WTC11 (cell line): ENCODE results near the gene SMAD3. TPM values are rescaled to one million over a fixed set of nuclear protein-coding genes. Genes with fewer than 3 reads are reported as not detected.

Experiments
- ATAC-seq: fragments of 200-7000 bp; cut with Tn5 transposase; 2 replicates; pipeline ENCODE4 v1.10.0; 2021; ENCODE audit warnings: mild to moderate bottlenecking, moderate library complexity
- CTCF ChIA-PET: fragments of 300-600 bp; sonication (Branson Sonifier 250); formaldehyde crosslinking; loops from one replicate; lab custom pipeline; 2021; ENCODE audit warnings: antibody characterized with exemption; lab: Charles Lee
- POLR2A ChIA-PET: fragments of 350-600 bp; sonication (Branson Sonifier 250); formaldehyde crosslinking; loops from one replicate; lab custom pipeline; 2021; ENCODE audit warnings: antibody characterized with exemption; lab: Charles Lee
- DNase-seq: peaks from one replicate; pipeline ENCODE4 v3.0.0; 2021; ENCODE audit warnings: low spot score
- H3K27ac Mint-ChIP-seq: 2 replicates; pipeline ENCODE4 v1.8.0; 2021; ENCODE audit warnings: mixed read lengths
- H3K27me3 Mint-ChIP-seq: 2 replicates; pipeline ENCODE4 v1.8.0; 2021; ENCODE audit warnings: low read depth, mild to moderate bottlenecking, moderate library complexity, mixed read lengths
- H3K36me3 Mint-ChIP-seq: 2 replicates; pipeline ENCODE4 v1.8.0; 2021; ENCODE audit warnings: mixed read lengths
- H3K4me1 Mint-ChIP-seq: 2 replicates; pipeline ENCODE4 v1.8.0; 2022; ENCODE audit warnings: mixed read lengths
- H3K4me3 Mint-ChIP-seq: 2 replicates; pipeline ENCODE4 v1.8.0; 2021; ENCODE audit warnings: mild to moderate bottlenecking, moderate library complexity, mixed read lengths
- H3K9me3 Mint-ChIP-seq: 2 replicates; pipeline ENCODE4 v1.8.0; 2021; ENCODE audit warnings: mixed read lengths
- ESRRA ChIP-seq: sonication (generic); formaldehyde crosslinking; IDR thresholded peaks from 2 replicates; pipeline ENCODE4 v1.8.1; 2022; ENCODE audit warnings: mild to moderate bottlenecking, missing genetic modification reagents, borderline replicate concordance
- TCF7 ChIP-seq: sonication (generic); formaldehyde crosslinking; IDR thresholded peaks from 2 replicates; pipeline ENCODE4 v1.8.0; 2022; ENCODE audit warnings: mild to moderate bottlenecking, low read depth, missing genetic modification reagents, moderate library complexity
- TEAD1 ChIP-seq: sonication (generic); formaldehyde crosslinking; IDR thresholded peaks from 2 replicates; pipeline ENCODE4 v1.8.0; 2022; ENCODE audit warnings: mild to moderate bottlenecking, missing genetic modification reagents
- ZNF219 ChIP-seq: sonication (generic); formaldehyde crosslinking; IDR thresholded peaks from 2 replicates; pipeline ENCODE4 v1.8.0; 2023; ENCODE audit warnings: missing genetic modification reagents, mild to moderate bottlenecking, borderline replicate concordance
- ZNF416 ChIP-seq: fragments of 250-450 bp; sonication (Bioruptor Pico); IDR thresholded peaks from 2 replicates; pipeline ENCODE4 v1.9.0; 2021; ENCODE audit warnings: mild to moderate bottlenecking, inconsistent platforms
- total RNA-seq: library from RNA; stranded (reverse); gene quantifications from 3 replicates; pipeline ENCODE4 v1.2.3, GENCODE V29; 2021
- TF ChIP-seq, protein P1 (sequence below): fragments of 250-450 bp; sonication (Bioruptor Pico); IDR thresholded peaks from 2 replicates; pipeline ENCODE4 v2.1.2; 2022; ENCODE audit warnings: mild to moderate bottlenecking, moderate library complexity
- TF ChIP-seq, protein P2 (sequence below): sonication (generic); formaldehyde crosslinking; IDR thresholded peaks from 2 replicates; pipeline ENCODE4 v1.8.1; 2022; ENCODE audit warnings: missing genetic modification reagents, borderline replicate concordance
- TF ChIP-seq, protein P3 (sequence below): sonication (generic); formaldehyde crosslinking; conservative IDR thresholded peaks from 2 replicates; pipeline ENCODE4 v1.8.1; 2023; ENCODE audit warnings: mild to moderate bottlenecking, low read depth, missing genetic modification reagents, moderate library complexity
- TF ChIP-seq, protein P4 (sequence below): sonication (generic); formaldehyde crosslinking; IDR thresholded peaks from 2 replicates; pipeline ENCODE4 v1.8.0; 2023; ENCODE audit warnings: missing genetic modification reagents, mild to moderate bottlenecking, borderline replicate concordance
- TF ChIP-seq, protein P5 (sequence below): sonication (generic); formaldehyde crosslinking; IDR thresholded peaks from 2 replicates; pipeline ENCODE4 v1.8.0; 2022; ENCODE audit warnings: missing genetic modification reagents

The SMAD3 gene
- total RNA-seq, 1 experiment from 2014 or later, result 34.6 TPM

DNA sequence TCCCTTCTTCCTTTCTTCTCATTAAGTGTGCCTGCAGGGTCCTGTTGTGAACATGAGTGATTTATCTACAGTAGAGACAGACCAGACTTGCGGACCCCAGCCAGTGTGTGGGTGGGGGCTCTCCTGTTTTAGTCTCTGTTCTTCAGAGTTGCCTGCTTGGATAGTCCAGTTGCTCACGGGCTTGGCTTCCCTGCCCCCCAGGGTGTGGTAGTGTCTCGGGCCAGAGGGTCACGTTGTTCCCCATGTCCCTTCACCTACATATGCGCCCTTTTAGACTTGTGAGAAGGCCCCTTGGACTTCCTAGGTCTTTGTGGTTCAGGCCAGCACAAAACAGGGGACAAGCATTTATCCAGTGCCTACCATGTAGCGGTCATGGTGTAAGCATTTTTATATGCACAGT lies 103.3 kb downstream of the SMAD3 start:
- ATAC-seq (no peak), DNase-seq (no peak)
- Mint-ChIP-seq H3K9me3 (no peaks in the 10 kb centered on the region), H3K27me3 (no peaks in the 10 kb centered on the region), H3K36me3 (peaks cover 22% of the 10 kb centered on the region), H3K4me1 (peaks cover 59% of the 10 kb centered on the region), H3K27ac (peak overlapping the region; percentile 20), H3K4me3 (no peak overlapping the region)
- ChIA-PET POLR2A (interaction anchor here (0.7 kb wide), 1 partner anchor 48 kb away, joined by 3 read pairs; no protein-coding TSS in a partner anchor), CTCF (no interaction called here)
- TF ChIP-seq, protein P1, sequence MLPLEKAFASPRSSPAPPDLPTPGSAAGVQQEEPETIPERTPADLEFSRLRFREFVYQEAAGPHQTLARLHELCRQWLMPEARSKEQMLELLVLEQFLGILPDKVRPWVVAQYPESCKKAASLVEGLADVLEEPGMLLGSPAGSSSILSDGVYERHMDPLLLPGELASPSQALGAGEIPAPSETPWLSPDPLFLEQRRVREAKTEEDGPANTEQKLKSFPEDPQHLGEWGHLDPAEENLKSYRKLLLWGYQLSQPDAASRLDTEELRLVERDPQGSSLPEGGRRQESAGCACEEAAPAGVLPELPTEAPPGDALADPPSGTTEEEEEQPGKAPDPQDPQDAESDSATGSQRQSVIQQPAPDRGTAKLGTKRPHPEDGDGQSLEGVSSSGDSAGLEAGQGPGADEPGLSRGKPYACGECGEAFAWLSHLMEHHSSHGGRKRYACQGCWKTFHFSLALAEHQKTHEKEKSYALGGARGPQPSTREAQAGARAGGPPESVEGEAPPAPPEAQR (CRISPR knock-in tag), result no peak
- no peak for TF ChIP-seq ZNF416
- TF ChIP-seq ESRRA (CRISPR knock-in tag), result no peak
- TF ChIP-seq, protein P2, sequence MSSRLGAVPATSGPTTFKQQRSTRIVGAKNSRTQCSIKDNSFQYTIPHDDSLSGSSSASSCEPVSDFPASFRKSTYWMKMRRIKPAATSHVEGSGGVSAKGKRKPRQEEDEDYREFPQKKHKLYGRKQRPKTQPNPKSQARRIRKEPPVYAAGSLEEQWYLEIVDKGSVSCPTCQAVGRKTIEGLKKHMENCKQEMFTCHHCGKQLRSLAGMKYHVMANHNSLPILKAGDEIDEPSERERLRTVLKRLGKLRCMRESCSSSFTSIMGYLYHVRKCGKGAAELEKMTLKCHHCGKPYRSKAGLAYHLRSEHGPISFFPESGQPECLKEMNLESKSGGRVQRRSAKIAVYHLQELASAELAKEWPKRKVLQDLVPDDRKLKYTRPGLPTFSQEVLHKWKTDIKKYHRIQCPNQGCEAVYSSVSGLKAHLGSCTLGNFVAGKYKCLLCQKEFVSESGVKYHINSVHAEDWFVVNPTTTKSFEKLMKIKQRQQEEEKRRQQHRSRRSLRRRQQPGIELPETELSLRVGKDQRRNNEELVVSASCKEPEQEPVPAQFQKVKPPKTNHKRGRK (CRISPR knock-in tag), result no peak
- TF ChIP-seq TEAD1, result no peak

DNA sequence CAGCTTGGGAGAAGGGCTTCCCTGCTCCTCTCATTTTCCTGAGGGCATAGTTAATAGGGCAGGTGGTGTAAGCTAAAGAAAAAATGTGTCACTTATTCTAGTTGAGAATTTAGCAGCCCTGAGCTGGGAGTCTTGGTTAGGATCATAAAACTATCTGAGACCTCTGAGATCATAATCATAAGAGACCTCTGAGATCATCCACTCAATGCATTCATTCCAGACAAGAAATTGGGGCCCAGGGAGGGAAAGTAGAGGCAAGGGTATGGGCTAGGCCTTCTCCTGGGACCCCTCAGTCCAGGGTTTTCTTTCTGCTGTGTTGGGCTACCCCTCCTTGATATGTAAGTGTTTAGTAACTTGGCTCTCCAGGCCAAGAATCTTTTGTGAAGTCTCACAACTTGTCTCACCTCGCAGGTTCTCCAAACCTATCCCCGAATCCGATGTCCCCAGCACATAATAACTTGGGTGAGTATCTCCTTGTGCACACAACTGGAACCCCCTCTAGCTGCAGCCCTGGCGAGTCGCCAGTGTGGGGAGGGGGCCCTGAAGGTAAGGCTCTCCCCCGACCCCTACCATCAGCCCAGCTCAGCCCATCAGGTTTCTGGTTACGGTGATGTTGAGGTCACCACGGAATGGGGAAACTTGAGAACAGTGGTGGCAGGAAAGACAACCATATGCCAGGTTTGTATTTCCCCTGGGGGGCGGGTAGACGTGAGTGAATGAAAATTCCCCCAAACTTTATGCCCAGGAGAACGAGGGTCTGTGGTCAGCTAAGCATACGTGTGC lies 104.9 kb downstream of the SMAD3 start:
- Mint-ChIP-seq H3K4me3 (no peak overlapping the region), H3K27me3 (no peaks in the 10 kb centered on the region), H3K9me3 (no peaks in the 10 kb centered on the region), H3K27ac (peak overlapping the region; percentile 20; the same call in 1 of the 2 replicates), H3K36me3 (peaks cover 22% of the 10 kb centered on the region), H3K4me1 (peaks cover 58% of the 10 kb centered on the region)
- no peak for TF ChIP-seq TCF7 (CRISPR knock-in tag)
- ATAC-seq (no peak), DNase-seq (no peak)
- CTCF ChIA-PET, result interaction anchor here (0.7 kb wide), 1 partner anchor 11 kb away, joined by 3 read pairs; no protein-coding TSS in a partner anchor
- POLR2A ChIA-PET, result no interaction called here

DNA sequence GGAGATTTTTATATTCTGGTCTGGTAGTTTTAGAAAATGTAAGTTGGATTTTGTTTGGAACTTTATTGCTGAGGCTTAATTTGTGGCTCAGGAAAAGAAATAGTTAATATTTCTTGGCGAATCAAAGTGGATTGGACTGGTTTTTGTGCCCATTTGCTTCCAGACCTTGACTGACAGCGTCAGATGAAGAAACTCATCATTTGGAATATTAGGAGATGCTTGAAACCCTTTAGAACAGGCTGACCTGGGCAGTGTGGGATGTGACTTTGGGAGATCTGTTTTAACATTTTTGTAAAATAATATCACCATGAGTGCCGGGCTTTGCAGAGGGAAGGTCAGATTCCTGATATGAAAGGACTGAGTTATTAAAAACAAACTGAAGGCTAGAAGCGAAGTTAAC lies 106.1 kb downstream of the SMAD3 start:
- ATAC-seq (no peak), DNase-seq (no peak)
- ChIA-PET POLR2A (no interaction called here), CTCF (no interaction called here)
- Mint-ChIP-seq H3K4me3 (no peak overlapping the region), H3K9me3 (no peaks in the 10 kb centered on the region), H3K36me3 (peaks cover 22% of the 10 kb centered on the region), H3K4me1 (peaks cover 58% of the 10 kb centered on the region), H3K27ac (no peak overlapping the region), H3K27me3 (no peaks in the 10 kb centered on the region)
- no peak for TF ChIP-seq ZNF219
- TF ChIP-seq, protein P3, sequence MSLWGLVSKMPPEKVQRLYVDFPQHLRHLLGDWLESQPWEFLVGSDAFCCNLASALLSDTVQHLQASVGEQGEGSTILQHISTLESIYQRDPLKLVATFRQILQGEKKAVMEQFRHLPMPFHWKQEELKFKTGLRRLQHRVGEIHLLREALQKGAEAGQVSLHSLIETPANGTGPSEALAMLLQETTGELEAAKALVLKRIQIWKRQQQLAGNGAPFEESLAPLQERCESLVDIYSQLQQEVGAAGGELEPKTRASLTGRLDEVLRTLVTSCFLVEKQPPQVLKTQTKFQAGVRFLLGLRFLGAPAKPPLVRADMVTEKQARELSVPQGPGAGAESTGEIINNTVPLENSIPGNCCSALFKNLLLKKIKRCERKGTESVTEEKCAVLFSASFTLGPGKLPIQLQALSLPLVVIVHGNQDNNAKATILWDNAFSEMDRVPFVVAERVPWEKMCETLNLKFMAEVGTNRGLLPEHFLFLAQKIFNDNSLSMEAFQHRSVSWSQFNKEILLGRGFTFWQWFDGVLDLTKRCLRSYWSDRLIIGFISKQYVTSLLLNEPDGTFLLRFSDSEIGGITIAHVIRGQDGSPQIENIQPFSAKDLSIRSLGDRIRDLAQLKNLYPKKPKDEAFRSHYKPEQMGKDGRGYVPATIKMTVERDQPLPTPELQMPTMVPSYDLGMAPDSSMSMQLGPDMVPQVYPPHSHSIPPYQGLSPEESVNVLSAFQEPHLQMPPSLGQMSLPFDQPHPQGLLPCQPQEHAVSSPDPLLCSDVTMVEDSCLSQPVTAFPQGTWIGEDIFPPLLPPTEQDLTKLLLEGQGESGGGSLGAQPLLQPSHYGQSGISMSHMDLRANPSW (CRISPR knock-in tag), result no peak
- TF ChIP-seq, protein P4, sequence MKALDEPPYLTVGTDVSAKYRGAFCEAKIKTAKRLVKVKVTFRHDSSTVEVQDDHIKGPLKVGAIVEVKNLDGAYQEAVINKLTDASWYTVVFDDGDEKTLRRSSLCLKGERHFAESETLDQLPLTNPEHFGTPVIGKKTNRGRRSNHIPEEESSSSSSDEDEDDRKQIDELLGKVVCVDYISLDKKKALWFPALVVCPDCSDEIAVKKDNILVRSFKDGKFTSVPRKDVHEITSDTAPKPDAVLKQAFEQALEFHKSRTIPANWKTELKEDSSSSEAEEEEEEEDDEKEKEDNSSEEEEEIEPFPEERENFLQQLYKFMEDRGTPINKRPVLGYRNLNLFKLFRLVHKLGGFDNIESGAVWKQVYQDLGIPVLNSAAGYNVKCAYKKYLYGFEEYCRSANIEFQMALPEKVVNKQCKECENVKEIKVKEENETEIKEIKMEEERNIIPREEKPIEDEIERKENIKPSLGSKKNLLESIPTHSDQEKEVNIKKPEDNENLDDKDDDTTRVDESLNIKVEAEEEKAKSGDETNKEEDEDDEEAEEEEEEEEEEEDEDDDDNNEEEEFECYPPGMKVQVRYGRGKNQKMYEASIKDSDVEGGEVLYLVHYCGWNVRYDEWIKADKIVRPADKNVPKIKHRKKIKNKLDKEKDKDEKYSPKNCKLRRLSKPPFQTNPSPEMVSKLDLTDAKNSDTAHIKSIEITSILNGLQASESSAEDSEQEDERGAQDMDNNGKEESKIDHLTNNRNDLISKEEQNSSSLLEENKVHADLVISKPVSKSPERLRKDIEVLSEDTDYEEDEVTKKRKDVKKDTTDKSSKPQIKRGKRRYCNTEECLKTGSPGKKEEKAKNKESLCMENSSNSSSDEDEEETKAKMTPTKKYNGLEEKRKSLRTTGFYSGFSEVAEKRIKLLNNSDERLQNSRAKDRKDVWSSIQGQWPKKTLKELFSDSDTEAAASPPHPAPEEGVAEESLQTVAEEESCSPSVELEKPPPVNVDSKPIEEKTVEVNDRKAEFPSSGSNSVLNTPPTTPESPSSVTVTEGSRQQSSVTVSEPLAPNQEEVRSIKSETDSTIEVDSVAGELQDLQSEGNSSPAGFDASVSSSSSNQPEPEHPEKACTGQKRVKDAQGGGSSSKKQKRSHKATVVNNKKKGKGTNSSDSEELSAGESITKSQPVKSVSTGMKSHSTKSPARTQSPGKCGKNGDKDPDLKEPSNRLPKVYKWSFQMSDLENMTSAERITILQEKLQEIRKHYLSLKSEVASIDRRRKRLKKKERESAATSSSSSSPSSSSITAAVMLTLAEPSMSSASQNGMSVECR (CRISPR knock-in tag), result no peak
- TF ChIP-seq, protein P5, sequence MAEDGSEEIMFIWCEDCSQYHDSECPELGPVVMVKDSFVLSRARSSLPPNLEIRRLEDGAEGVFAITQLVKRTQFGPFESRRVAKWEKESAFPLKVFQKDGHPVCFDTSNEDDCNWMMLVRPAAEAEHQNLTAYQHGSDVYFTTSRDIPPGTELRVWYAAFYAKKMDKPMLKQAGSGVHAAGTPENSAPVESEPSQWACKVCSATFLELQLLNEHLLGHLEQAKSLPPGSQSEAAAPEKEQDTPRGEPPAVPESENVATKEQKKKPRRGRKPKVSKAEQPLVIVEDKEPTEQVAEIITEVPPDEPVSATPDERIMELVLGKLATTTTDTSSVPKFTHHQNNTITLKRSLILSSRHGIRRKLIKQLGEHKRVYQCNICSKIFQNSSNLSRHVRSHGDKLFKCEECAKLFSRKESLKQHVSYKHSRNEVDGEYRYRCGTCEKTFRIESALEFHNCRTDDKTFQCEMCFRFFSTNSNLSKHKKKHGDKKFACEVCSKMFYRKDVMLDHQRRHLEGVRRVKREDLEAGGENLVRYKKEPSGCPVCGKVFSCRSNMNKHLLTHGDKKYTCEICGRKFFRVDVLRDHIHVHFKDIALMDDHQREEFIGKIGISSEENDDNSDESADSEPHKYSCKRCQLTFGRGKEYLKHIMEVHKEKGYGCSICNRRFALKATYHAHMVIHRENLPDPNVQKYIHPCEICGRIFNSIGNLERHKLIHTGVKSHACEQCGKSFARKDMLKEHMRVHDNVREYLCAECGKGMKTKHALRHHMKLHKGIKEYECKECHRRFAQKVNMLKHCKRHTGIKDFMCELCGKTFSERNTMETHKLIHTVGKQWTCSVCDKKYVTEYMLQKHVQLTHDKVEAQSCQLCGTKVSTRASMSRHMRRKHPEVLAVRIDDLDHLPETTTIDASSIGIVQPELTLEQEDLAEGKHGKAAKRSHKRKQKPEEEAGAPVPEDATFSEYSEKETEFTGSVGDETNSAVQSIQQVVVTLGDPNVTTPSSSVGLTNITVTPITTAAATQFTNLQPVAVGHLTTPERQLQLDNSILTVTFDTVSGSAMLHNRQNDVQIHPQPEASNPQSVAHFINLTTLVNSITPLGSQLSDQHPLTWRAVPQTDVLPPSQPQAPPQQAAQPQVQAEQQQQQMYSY (CRISPR knock-in tag), result no peak
